HG02759 (cell line): Measurements from ENCODE around the gene FXR2.
"Not testable (repeated sequence)": the region's sequence is repeated elsewhere in the genome, so short reads cannot be mapped to it uniquely, and the experiment has no call there.

Experiments
- ATAC-seq: cut with Tn5 transposase; IDR thresholded peaks from one replicate; pipeline ENCODE4 v1.9.1; 2021; ENCODE audit warnings: mild to moderate bottlenecking, moderate library complexity; ENCODE audit not compliant: unreplicated experiment

Gene FXR2

GRCh38 chr17:7629939-7630571, 15.4 kb upstream of the FXR2 start, which contains the start of gene SHBG:
TSS of gene SHBG (plus strand) at chr17:7630135. CDS start at chr17:7630173, 38 bp downstream.
- ATAC-seq = no peak

GRCh38 chr17:7627250-7628121, 12.8 kb upstream of the FXR2 start, which contains the start of gene SAT2:
TSS of gene SAT2 (minus strand) at chr17:7627821. CDS start at chr17:7627635, 186 bp downstream.
- ATAC-seq = peak; percentile 83

GRCh38 chr17:7626956-7627249, 12.2 kb upstream of the FXR2 start:
- peak; percentile 4 for ATAC-seq

GRCh38 chr17:7626307-7626706, 11.6 kb upstream of the FXR2 start:
- ATAC-seq = no peak

- ATAC-seq = not testable (repeated sequence)
Measured at GRCh38 chr17:7625749-7626148, 11.1 kb upstream of the FXR2 start.

GRCh38 chr17:7623661-7624060, 9.0 kb upstream of the FXR2 start:
- no peak for ATAC-seq

GRCh38 chr17:7620835-7621234, 6.1 kb upstream of the FXR2 start:
- no peak for ATAC-seq

GRCh38 chr17:7618608-7619007, 3.9 kb upstream of the FXR2 start:
- ATAC-seq = no peak

- ATAC-seq = no peak
Measured at GRCh38 chr17:7615265-7615747, 609 bp upstream of the FXR2 start.

- no peak for ATAC-seq
Measured at GRCh38 chr17:7613769-7614424, 800 bp downstream of the FXR2 start.

GRCh38 chr17:7612294-7612640, 2.4 kb downstream of the FXR2 start:
- no peak for ATAC-seq

GRCh38 chr17:7611635-7612293, 2.9 kb downstream of the FXR2 start:
- ATAC-seq = no peak

- ATAC-seq = no peak
Measured at GRCh38 chr17:7610641-7611040, 4.1 kb downstream of the FXR2 start.

- no peak for ATAC-seq
Measured at GRCh38 chr17:7606280-7606679, 8.4 kb downstream of the FXR2 start.

GRCh38 chr17:7597561-7597960, 17.1 kb downstream of the FXR2 start:
- not testable (repeated sequence) for ATAC-seq

GRCh38 chr17:7593296-7593695, 21.4 kb downstream of the FXR2 start:
- ATAC-seq = no peak

GRCh38 chr17:7592422-7593021, 22.2 kb downstream of the FXR2 start:
- no peak for ATAC-seq

- no peak for ATAC-seq
Measured at GRCh38 chr17:7591596-7591995, 23.1 kb downstream of the FXR2 start.

- no peak for ATAC-seq
Measured at GRCh38 chr17:7590743-7591142, 24.0 kb downstream of the FXR2 start.

GRCh38 chr17:7589891-7590691, 24.6 kb downstream of the FXR2 start, which contains the start of gene SOX15:
TSS of gene SOX15 (minus strand) at chr17:7590094. CDS start at chr17:7589676, 418 bp downstream.
- ATAC-seq = no peak
